HG02610 (cell line): ENCODE data around the gene CGNL1.

Experiments used
- ATAC-seq: cut with Tn5 transposase; IDR thresholded peaks from one replicate; pipeline ENCODE4 v1.9.1; 2021; ENCODE audit warnings: mild to moderate bottlenecking, moderate library complexity; ENCODE audit not compliant: unreplicated experiment

CGNL1 gene

GRCh38 chr15:57385923-57386390, 9.7 kb downstream of the CGNL1 start:
- ATAC-seq = no peak

GRCh38 chr15:57386976-57387375, 10.7 kb downstream of the CGNL1 start:
- no peak for ATAC-seq

- no peak for ATAC-seq
Measured at GRCh38 chr15:57387564-57388076, 11.3 kb downstream of the CGNL1 start.

GRCh38 chr15:57388464-57388863, 12.2 kb downstream of the CGNL1 start:
- no peak for ATAC-seq

GRCh38 chr15:57389991-57390390, 13.7 kb downstream of the CGNL1 start:
- no peak for ATAC-seq

GRCh38 chr15:57390583-57390982, 14.3 kb downstream of the CGNL1 start:
- no peak for ATAC-seq

- no peak for ATAC-seq
Measured at GRCh38 chr15:57391537-57391936, 15.2 kb downstream of the CGNL1 start.

- no peak for ATAC-seq
Measured at GRCh38 chr15:57393061-57393460, 16.8 kb downstream of the CGNL1 start.

GRCh38 chr15:57395292-57395691, 19.0 kb downstream of the CGNL1 start:
- ATAC-seq = no peak

- ATAC-seq = no peak
Measured at GRCh38 chr15:57398336-57398735, 22.0 kb downstream of the CGNL1 start.

GRCh38 chr15:57401546-57401945, 25.2 kb downstream of the CGNL1 start:
- no peak for ATAC-seq

GRCh38 chr15:57403017-57403416, 26.7 kb downstream of the CGNL1 start:
- ATAC-seq = no peak

GRCh38 chr15:57403566-57404325, 27.4 kb downstream of the CGNL1 start:
- no peak for ATAC-seq

GRCh38 chr15:57405133-57405532, 28.8 kb downstream of the CGNL1 start:
- ATAC-seq = no peak

- ATAC-seq = no peak
Measured at GRCh38 chr15:57406062-57406772, 29.9 kb downstream of the CGNL1 start.

GRCh38 chr15:57410373-57410772, 34.1 kb downstream of the CGNL1 start:
- ATAC-seq = no peak

- no peak for ATAC-seq
Measured at GRCh38 chr15:57411945-57412768, 35.9 kb downstream of the CGNL1 start.

GRCh38 chr15:57415602-57416001, 39.3 kb downstream of the CGNL1 start:
- no peak for ATAC-seq

- ATAC-seq = no peak
Measured at GRCh38 chr15:57418635-57419034, 42.3 kb downstream of the CGNL1 start.

GRCh38 chr15:57419335-57419734, 43.0 kb downstream of the CGNL1 start:
- ATAC-seq = no peak

GRCh38 chr15:57421110-57421509, 44.8 kb downstream of the CGNL1 start:
- no peak for ATAC-seq
